GM20431 (cell line): ENCODE results near the gene MAG.
"Not testable (repeated sequence)": the region's sequence is repeated elsewhere in the genome, so short reads cannot be mapped to it uniquely, and the experiment has no call there.

Experiments used
- in situ Hi-C: fragments of 300-500 bp; cut with MseI, MboI; formaldehyde crosslinking; loops from one replicate; pipeline ENCODE4 v1.15.0; 2020; ENCODE audit warnings: low sequenced_read_pairs; ENCODE audit not compliant: unreplicated experiment

MAG gene

GRCh38 chr19:35279985-35280821 is 11.8 kb upstream of the MAG start:
- in situ Hi-C loops: no loop called here

- in situ Hi-C loops: no loop called here
Observed at GRCh38 chr19:35281303-35281702, 10.7 kb upstream of the MAG start.

DNA sequence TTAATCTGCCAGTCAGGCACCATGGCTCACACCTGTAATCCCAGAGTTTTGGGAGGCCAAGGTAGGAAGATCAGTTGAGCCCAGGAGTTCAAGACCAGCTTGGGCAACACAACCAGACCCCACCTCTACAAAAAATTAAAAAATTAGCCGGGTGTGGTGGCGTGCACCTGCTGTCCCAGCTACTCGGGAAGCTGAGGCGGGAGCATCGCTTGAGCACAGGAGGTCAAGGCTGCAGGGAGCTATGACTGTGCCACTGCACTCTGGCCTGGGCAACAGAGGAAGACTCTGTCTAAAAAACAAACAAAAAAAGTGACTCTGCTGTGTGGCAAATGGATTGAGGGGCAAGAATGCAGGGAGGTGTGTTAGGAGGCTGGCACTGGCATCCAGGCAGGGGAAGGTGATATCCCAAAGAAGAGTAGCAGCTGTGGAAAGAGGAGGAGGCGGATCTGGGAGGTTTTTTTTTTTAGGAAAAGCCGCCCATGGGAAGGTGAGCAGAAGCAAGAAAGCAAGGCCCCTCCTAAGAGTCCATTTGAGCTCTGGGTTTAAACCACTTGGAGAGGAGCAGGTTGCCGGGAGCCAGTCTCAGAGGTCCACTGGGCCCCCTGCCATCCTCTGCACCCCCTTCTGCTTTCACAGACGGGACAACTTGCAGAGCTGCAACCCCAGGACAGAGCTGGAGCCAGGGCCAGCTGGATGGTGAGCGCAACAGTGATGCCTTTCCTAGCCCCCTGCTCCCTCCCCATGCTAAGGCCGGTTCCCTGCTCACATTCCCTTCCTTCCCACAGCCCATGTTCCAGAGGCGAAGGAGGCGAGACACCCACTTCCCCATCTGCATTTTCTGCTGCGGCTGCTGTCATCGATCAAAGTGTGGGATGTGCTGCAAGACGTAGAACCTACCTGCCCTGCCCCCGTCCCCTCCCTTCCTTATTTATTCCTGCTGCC is 7.5 kb upstream of the MAG start:
- in situ Hi-C loops: no loop called here

- in situ Hi-C loops: no loop called here
Observed at GRCh38 chr19:35285095-35285449, 6.9 kb upstream of the MAG start.

GRCh38 chr19:35285465-35285864 is 6.5 kb upstream of the MAG start:
- in situ Hi-C loops: not testable (repeated sequence)

GRCh38 chr19:35286101-35286500 is 5.9 kb upstream of the MAG start:
- in situ Hi-C loops: not testable (repeated sequence)

- in situ Hi-C loops: no loop called here
Observed at GRCh38 chr19:35287713-35288112, 4.2 kb upstream of the MAG start.

DNA sequence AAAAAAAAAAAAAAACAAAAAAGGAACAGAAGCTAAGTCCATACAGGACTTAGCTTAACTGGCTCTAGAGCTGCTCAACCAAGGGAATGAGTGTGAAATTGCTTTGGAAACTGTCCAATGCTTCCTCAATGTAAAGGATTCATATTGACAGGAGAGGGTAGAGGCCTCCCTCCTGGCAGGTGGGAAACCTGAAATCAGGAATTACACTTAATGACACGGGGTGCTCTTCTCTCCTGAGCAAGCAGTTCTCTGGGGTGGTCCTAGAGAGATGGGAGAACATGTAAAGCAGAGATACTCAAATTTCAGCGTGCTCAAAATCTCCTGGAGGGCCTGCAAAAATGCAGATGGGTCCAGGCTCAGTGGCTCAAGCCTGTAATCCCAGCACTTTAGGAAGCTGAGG is 3.6 kb upstream of the MAG start:
- in situ Hi-C loops: no loop called here

DNA sequence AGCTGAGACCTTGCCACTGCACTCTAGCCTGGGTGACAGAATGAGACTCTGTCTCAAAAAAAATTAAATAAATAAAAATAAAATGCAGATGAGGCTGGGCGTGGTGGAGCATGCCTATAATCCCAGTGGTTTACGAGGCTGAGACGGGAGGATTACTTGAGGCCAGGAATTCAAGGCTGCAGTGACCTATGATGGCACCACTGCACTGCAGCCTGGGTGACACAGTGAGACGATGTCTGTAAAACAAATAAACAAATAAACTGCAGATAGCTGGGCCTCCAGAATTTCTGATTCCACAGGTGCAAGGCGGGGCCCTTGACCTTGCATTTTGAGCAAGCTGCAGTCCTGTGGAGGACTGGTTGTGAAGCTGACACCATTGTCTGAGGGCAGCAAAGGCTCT is 3.1 kb upstream of the MAG start:
- in situ Hi-C loops: no loop called here

- in situ Hi-C loops: no loop called here
Observed at GRCh38 chr19:35290381-35291127, 1.4 kb upstream of the MAG start.

GRCh38 chr19:35291259-35291658 is 702 bp upstream of the MAG start:
- in situ Hi-C loops: no loop called here

DNA sequence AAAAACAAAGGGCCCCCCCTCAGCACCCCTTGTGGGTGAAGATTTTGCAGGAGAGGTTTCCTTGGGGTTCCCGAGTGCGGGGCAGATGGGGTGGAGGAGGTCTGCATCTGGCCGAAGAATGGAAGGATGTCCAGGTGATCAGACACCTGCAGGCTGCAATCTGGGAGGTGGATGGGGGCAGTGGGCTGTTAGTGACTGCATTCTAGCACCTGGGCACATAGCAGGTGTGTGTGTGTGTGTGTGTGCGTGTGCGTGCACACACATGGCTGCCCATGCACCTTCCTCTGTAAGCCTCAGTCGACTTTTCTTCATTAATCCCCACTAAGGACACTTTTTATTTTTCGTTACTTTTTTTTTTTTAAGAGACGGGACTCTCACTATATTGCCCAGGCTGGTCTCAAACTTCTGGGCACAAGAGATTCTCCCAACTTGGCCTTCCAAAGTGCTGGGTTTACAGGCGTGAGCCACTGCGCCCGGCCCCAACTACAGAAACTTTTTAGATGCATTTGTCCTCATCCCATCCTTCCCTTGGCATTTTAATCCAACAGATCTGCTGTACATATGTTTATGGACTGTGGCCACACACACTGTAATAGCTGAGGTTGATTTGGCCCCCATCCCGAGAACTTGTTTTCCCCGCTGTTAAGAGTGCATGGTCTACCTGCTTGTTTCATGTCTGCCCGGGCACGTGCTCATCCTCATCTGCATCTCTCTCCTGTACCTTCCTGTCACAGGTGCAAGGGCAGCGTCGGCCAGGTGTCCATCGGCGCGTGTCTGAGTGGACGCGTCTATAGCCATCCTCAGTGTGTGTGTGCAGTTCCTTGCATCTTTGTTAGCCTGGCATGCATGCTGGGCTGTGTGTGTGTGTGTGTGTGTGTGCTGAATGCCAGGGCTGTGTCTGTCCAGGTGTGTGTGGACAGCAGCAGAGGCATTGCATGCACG is 731 bp downstream of the MAG start:
- in situ Hi-C loops: no loop called here

- in situ Hi-C loops: no loop called here
Observed at GRCh38 chr19:35293363-35293739, 1.4 kb downstream of the MAG start.

- in situ Hi-C loops: no loop called here
Observed at GRCh38 chr19:35293808-35294207, 1.8 kb downstream of the MAG start.

- in situ Hi-C loops: no loop called here
Observed at GRCh38 chr19:35294328-35294727, 2.4 kb downstream of the MAG start.

DNA sequence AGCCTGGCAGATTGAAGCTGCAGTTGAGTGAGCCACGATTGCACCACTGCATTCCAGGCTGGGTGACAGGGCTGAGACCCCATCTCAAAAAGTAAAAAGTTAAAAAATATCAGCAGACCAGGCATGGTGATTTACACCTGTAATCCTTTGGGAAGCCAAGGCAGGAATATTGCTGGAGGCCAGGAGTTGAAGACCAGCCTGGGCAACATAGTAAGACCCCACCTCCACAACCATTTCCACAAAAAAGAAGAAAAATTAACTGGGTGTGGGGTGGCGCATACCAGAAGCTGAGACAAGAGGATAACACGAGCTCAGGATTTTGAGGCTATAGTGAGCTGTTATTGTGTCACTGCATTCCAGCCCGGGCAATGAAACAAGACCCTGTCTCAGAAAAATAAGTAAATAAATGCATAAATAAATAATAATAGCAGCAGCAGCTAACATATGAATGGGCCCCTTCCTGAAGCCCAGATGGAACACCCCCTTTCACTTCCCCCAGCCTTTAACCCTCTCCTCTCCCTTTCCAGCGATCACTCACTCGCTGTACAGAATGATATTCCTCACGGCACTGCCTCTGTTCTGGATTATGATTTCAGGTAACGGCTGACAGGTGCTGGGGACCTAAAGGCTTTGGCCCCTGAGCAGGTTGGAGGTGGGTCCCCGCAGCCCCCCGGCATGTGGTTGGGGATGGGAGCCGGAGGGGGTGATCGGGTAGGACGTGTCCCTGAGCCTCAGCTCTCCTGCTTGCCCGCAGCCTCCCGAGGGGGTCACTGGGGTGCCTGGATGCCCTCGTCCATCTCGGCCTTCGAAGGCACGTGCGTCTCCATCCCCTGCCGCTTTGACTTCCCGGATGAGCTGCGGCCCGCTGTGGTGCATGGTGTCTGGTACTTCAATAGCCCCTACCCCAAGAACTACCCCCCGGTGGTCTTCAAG is 3.2 kb downstream of the MAG start:
- in situ Hi-C loops: no loop called here

- in situ Hi-C loops: no loop called here
Observed at GRCh38 chr19:35295792-35296462, 4.0 kb downstream of the MAG start.
